ENCODE data around the gene GTF3A. TPM values are rescaled to one million over a fixed set of nuclear protein-coding genes. Genes with fewer than 3 reads are reported as not detected.

Gene GTF3A
- total and polyA plus RNA-seq, 9 of the 15 experiments (the other 6 are each of a cell fraction or from before 2014, with no cell fraction given) = 47.5 to 303 (median 174) TPM

GRCh38 chr13:27449936-27450828 is 25.8 kb downstream of the GTF3A start, which contains the start of gene MTIF3 (continued):
- TF ChIP-seq KDM1A (IDR thresholded peaks at IDR 0.05) (no peak), MCM2 (IDR thresholded peaks at IDR 0.05; ENCODE audit: low read depth) (no peak), CBFA2T2 (conservative IDR thresholded peaks at IDR 0.05) (no peak), CHD2 (IDR thresholded peaks at IDR 0.05; ENCODE audit: low read depth, low read length) (no peak), ZNF785 (CRISPR knock-in tag; IDR thresholded peaks at IDR 0.05) (no peak), ZNF224 (CRISPR knock-in tag; IDR thresholded peaks at IDR 0.05) (no peak), FOXO4 (CRISPR knock-in tag; IDR thresholded peaks at IDR 0.05) (no peak), ZNF41 (CRISPR knock-in tag; conservative IDR thresholded peaks at IDR 0.05) (no peak), YY1 (IDR thresholded peaks at IDR 0.05; ENCODE audit: borderline replicate concordance in 1 of 3, control insufficient read depth in 1 of 3, extremely low read depth in 1 of 3, insufficient read depth in 3 of 3, insufficient read length in 1 of 3, insufficient replicate concordance in 2 of 3, low read depth in 1 of 3, low read length in 2 of 3) (peak in 1 of 3 experiments; percentile 41), NR2C2 (CRISPR knock-in tag; IDR thresholded peaks at IDR 0.05) (no peak), NR2C2 (tag; IDR thresholded peaks at IDR 0.05) (peak; percentile 86), ZNF583 (CRISPR knock-in tag; IDR thresholded peaks at IDR 0.05) (no peak), ZNF449 (CRISPR knock-in tag; IDR thresholded peaks at IDR 0.05) (no peak), MXI1 (IDR thresholded peaks at IDR 0.05; ENCODE audit: low read depth, low read length) (no peak), ZFP36 (IDR thresholded peaks at IDR 0.05; ENCODE audit: low read depth, low read length, partially characterized antibody) (no peak)

Measured in K562 (cell line).